Daoy (cell line): Measurements from ENCODE around the gene ADAD1. TPM values are rescaled to one million over a fixed set of nuclear protein-coding genes. Genes with fewer than 3 reads are reported as not detected.
"Not testable (repeated sequence)": the region's sequence is repeated elsewhere in the genome, so short reads cannot be mapped to it uniquely, and the experiment has no call there.

ENCODE experiments used
- DNase-seq: peaks from one replicate; pipeline ENCODE4 v3.0.0-alpha.2; 2015; ENCODE audit warnings: low read depth
- total RNA-seq: library from RNA; depleted of rRNA; stranded (reverse); fragments of >200 nt; shearing (Covaris generic); gene quantifications from 2 replicates; pipeline ENCODE4 v1.2.3, GENCODE V29; 2014; rRNA removed

ADAD1 gene
- not detected in 2 replicates for total RNA-seq

GRCh38 chr4:122378711-122379110 lies at the start of gene ADAD1:
Gene ADAD1, plus strand, starts transcription at chr4:122379011. Its CDS starts 1,059 bp downstream, at chr4:122380070.
- no peak for DNase-seq

- DNase-seq = no peak
These were observed 48.8 kb upstream of the ADAD1 start for GRCh38 chr4:122329876-122330565.

- no peak for DNase-seq
These were observed 47.6 kb upstream of the ADAD1 start for GRCh38 chr4:122331195-122331594.

GRCh38 chr4:122334828-122335227 lies 44.0 kb upstream of the ADAD1 start:
- DNase-seq = no peak

GRCh38 chr4:122341886-122342285 lies 36.9 kb upstream of the ADAD1 start:
- DNase-seq = peak; percentile 2

GRCh38 chr4:122346036-122346435 lies 32.8 kb upstream of the ADAD1 start:
- no peak for DNase-seq

GRCh38 chr4:122346503-122346902 lies 32.3 kb upstream of the ADAD1 start:
- DNase-seq = no peak

- DNase-seq = no peak
These were observed 22.4 kb upstream of the ADAD1 start for GRCh38 chr4:122356317-122356808.

- DNase-seq = no peak
These were observed 18.1 kb upstream of the ADAD1 start for GRCh38 chr4:122360754-122361153.

- no peak for DNase-seq
These were observed 14.0 kb upstream of the ADAD1 start for GRCh38 chr4:122364700-122365404.

GRCh38 chr4:122368786-122369185 lies 10.0 kb upstream of the ADAD1 start:
- not testable (repeated sequence) for DNase-seq

GRCh38 chr4:122377352-122377751 lies 1.5 kb upstream of the ADAD1 start:
- no peak for DNase-seq

GRCh38 chr4:122379239-122379638 lies 428 bp downstream of the ADAD1 start:
- no peak for DNase-seq

GRCh38 chr4:122383341-122383740 lies 4.5 kb downstream of the ADAD1 start:
- no peak for DNase-seq

- no peak for DNase-seq
These were observed 5.4 kb downstream of the ADAD1 start for GRCh38 chr4:122384245-122384644.

- DNase-seq = no peak
These were observed 14.5 kb downstream of the ADAD1 start for GRCh38 chr4:122393276-122393675.

- DNase-seq = no peak
These were observed 25.1 kb downstream of the ADAD1 start for GRCh38 chr4:122403861-122404260.

GRCh38 chr4:122412547-122412946 lies 33.7 kb downstream of the ADAD1 start:
- DNase-seq = no peak

GRCh38 chr4:122423246-122423645 lies 44.4 kb downstream of the ADAD1 start:
- no peak for DNase-seq

GRCh38 chr4:122431351-122431750 lies 52.5 kb downstream of the ADAD1 start:
- DNase-seq = no peak

GRCh38 chr4:122434285-122434684 lies 55.5 kb downstream of the ADAD1 start:
- no peak for DNase-seq

GRCh38 chr4:122450847-122451246 lies 72.0 kb downstream of the ADAD1 start:
- peak; percentile 1 for DNase-seq

- no peak for DNase-seq
These were observed 74.7 kb downstream of the ADAD1 start for GRCh38 chr4:122453384-122453995.
